Ovary (tissue), 9 donors: ENCODE measurements around the gene LAMA1. TPM values are rescaled to one million over a fixed set of nuclear protein-coding genes. Genes with fewer than 3 reads are reported as not detected.

Source experiments
- DNase-seq, 5 donors: peaks; one replicate each; pipeline ENCODE4 v3.0.0-alpha.2; 2019 to 2020
- H3K27ac ChIP-seq, 2 donors: fragments of 200-600 bp; one replicate each; pipeline versions ENCODE4 v1.5.1 to v1.8.0; 2019 to 2022
- H3K27me3 ChIP-seq: fragments of 200-600 bp; one replicate; pipeline ENCODE4 v1.8.0; 2022
- H3K36me3 ChIP-seq: fragments of 200-600 bp; sonication (generic); one replicate; pipeline ENCODE4 v1.5.1; 2019
- H3K4me1 ChIP-seq: one replicate; pipeline ENCODE4 v1.8.1; 2013; ENCODE audit warnings: mild to moderate bottlenecking, moderate library complexity; ENCODE audit not compliant: insufficient read depth
- H3K4me3 ChIP-seq: fragments of 200-600 bp; sonication (generic); one replicate; pipeline ENCODE4 v1.5.1; 2017
- H3K9me3 ChIP-seq, 2 donors: fragments of 200-600 bp in 1 of 2; sonication (generic) in 1 of 2; one replicate each; pipeline versions ENCODE4 v1.5.1 to v1.8.1; 2013 to 2019; ENCODE audit warnings: mild to moderate bottlenecking in 1 of 2, moderate library complexity in 1 of 2
- CTCF ChIP-seq, 3 donors: fragments of 450-650 bp in 2 of 3; fragments of 200-600 bp in 1 of 3; IDR thresholded peaks; one replicate each; pipeline versions ENCODE4 v1.5.1 to v1.8.0; 2016 to 2022; ENCODE audit warnings: antibody characterized with exemption in 3 of 3, mild to moderate bottlenecking in 1 of 3
- EP300 ChIP-seq: sonication (generic); formaldehyde crosslinking; IDR thresholded peaks from one replicate; pipeline ENCODE4 v1.6.1; 2017; ENCODE audit warnings: antibody characterized with exemption
- POLR2A ChIP-seq: fragments of 450-650 bp; IDR thresholded peaks from one replicate; pipeline ENCODE4 v1.6.1; 2017; ENCODE audit warnings: antibody characterized with exemption, mild to moderate bottlenecking, moderate library complexity
- WGBS, 3 donors: extraction: QIAGEN DNeasy Blood & Tissue Kit in 1 of 3; methylation state at CpG; one replicate each; pipeline versions ENCODE4 v1.1.5 to v1.1.7; 2013 to 2017; 5-methylcytosine and 5-hydroxymethylcytosine counted together
- intact Hi-C, 4 donors: fragments of 100-400 bp; cut with DNase I; formaldehyde crosslinking; loops; one replicate each; pipeline versions ENCODE4 v1.11.0 to v1.15.1; 2022 to 2023
- polyA plus RNA-seq, 2 donors: library from polyadenylated mRNA; stranded (reverse); fragments of 200-250 nt in 1 of 2; fragments of 350-450 nt in 1 of 2; fragmentation: Illumina TruSeq in 1 of 2; extraction: RNeasy Lipid Tissue Mini Kit (QIAGEN cat#74804) in 1 of 2; gene quantifications; one replicate each; pipeline ENCODE4 v1.2.3, GENCODE V29; 2013 to 2014
- total RNA-seq, 7 donors: library from RNA; depleted of rRNA in 2 of 7; stranded (reverse); fragments of >200 nt in 2 of 7; fragmentation: NEBNext Ultra II Directional in 3 of 7; extraction: Animal tissue kit (Norgen Biotek cat#: 25700) in 3 of 7; gene quantifications; one replicate each; pipeline versions ENCODE4 v1.1.0 to v1.2.4, GENCODE V29; 2016 to 2023
- donor health status: DM: no; HTN: no; CAD: no; lungs with moderate emphysema.
- donor health status: DM: no; HTN: no; CAD: no.
- donor health status: Bipolar disorder and iron deficiency.
- donor health status: DM: yes; HTN: yes; CAD: no.
- donor health status: DM: no; HTN: no; CAD: no.
- donor health status: DM: yes; HTN: yes; CAD: no.

Gene LAMA1
- total and polyA plus RNA-seq, 9 donors, result 1.1 to 10.8 (median 3.8) TPM

DNA sequence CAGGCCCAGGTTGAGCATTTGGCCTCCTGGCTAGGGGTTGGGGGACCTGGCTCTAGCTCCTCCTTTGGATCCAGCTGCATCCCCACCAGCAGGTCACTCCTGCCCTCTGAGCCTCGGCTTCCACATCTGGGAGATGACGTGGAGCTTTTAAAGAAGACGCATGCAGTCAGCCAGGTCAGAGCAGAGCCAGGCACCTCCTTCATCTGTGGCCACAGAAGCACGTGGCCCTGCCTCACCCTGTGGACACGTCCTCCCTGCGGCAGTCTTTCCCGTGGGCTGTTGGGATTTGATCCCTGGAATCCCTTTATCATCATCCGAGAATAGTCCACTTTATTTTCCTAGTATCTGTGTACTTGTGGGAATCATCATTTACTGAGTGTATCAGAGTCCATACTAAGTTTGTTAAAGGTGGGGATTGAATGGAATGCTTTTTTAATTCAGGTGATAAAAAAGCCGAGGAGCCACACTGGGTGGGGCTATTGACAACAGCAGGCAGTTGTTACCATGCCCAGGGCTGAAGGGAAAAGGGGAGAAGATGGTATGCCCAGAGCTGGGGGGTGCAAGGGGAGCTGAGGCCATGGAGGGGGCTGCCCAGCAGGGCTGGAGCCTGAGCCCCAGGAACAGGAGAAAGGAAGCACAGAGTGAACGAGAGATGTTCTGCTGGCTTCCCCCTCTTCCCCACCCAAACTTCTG, 170.1 kb downstream of the LAMA1 start:
- Histone ChIP-seq H3K36me3 (no peaks in the 10 kb centered on the region), H3K4me3 (no peak overlapping the region), H3K4me1 (no peaks in the 10 kb centered on the region), H3K9me3 (no peaks in the 10 kb centered on the region), H3K27me3 (no peaks in the 10 kb centered on the region), H3K27ac (no peak overlapping the region)
- TF ChIP-seq POLR2A (no peak), CTCF (IDR thresholded peaks at IDR 0.05) (no peak), EP300 (no peak)
- WGBS, 3 donors, result 83 to 90% (median 87%) methylated on average over 10 of the region's 10 CpGs
- intact Hi-C loops, result no loop called here
- DNase-seq, result no peak

- H3K4me3 ChIP-seq, result no peak overlapping the region
- no peaks in the 10 kb centered on the region for H3K36me3 ChIP-seq
- DNase-seq, result no peak
- TF ChIP-seq POLR2A (no peak), EP300 (no peak), CTCF (IDR thresholded peaks at IDR 0.05) (no peak)
- WGBS, 3 donors, result 88 to 95% (median 91%) methylated on average over 6 of the region's 6 CpGs
- H3K27ac ChIP-seq, result no peak overlapping the region
- no peaks in the 10 kb centered on the region for H3K4me1 ChIP-seq
- H3K9me3 ChIP-seq, result no peaks in the 10 kb centered on the region
- intact Hi-C loops, result no loop called here
- no peaks in the 10 kb centered on the region for H3K27me3 ChIP-seq
Observed at GRCh38 chr18:6943143-6943542, 174.5 kb downstream of the LAMA1 start.

- no peak for DNase-seq
- no peak overlapping the region for H3K27ac ChIP-seq
- 69 to 81% (median 77%) methylated on average over 3 of the region's 3 CpGs for WGBS, 3 donors
- no peak overlapping the region for H3K4me3 ChIP-seq
- H3K9me3 ChIP-seq, result no peaks in the 10 kb centered on the region
- H3K27me3 ChIP-seq, result no peaks in the 10 kb centered on the region
- intact Hi-C loops, result no loop called here
- H3K4me1 ChIP-seq, result no peaks in the 10 kb centered on the region
- TF ChIP-seq CTCF (IDR thresholded peaks at IDR 0.05) (no peak), POLR2A (no peak), EP300 (no peak)
- H3K36me3 ChIP-seq, result no peaks in the 10 kb centered on the region
Observed at GRCh38 chr18:6942742-6943141, 174.9 kb downstream of the LAMA1 start.

GRCh38 chr18:6941996-6942395, 175.6 kb downstream of the LAMA1 start:
- Histone ChIP-seq H3K36me3 (no peaks in the 10 kb centered on the region), H3K4me3 (no peak overlapping the region), H3K27ac (no peak overlapping the region), H3K4me1 (no peaks in the 10 kb centered on the region), H3K27me3 (no peaks in the 10 kb centered on the region), H3K9me3 (no peaks in the 10 kb centered on the region)
- intact Hi-C loops, result no loop called here
- TF ChIP-seq CTCF (IDR thresholded peaks at IDR 0.05) (no peak), POLR2A (no peak), EP300 (no peak)
- 42 to 52% (median 44%) methylated on average over 11 of the region's 11 CpGs for WGBS, 3 donors
- no peak for DNase-seq
